ENCODE data around the gene GABARAPL1. TPM values are rescaled to one million over a fixed set of nuclear protein-coding genes. Genes with fewer than 3 reads are reported as not detected.

Gene GABARAPL1
- polyA plus RNA-seq, 2 of the 4 experiments (the other 2 are of a cell fraction) = 35.9 to 46.2 TPM

DNA sequence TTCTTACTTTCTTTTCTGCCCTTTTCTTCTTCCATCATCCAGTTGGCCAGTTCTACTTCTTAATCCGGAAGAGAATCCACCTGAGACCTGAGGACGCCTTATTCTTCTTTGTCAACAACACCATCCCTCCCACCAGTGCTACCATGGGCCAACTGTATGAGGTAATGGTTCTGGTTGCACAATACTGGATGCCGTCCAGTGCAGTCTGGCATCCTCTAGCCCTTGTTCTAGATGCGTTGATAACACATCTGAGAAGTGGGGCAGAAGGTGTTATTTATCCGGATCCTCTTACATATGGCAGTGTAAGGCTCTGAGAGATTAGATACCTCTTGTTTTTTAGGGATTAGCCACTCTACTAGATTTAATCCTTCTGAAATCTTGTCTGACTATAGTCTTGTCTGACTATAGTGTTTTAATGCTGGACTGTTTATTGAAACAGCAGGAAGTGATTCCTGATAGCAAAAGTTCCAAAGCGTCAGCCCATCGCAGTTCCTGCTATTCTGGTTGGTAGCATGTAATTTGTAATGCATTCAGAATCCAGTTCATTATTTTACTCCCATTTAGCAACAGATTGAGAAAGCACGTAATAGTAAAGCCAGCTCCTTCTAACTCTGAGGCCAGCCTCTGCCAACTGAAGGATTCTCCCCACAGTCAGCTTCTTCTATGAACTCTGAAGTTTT is 7.9 kb downstream of the GABARAPL1 start:
- Histone ChIP-seq H3K4me3 (no peak overlapping the region), H3K27ac (no peak overlapping the region), H3K4me1 (peaks cover 1% of the 10 kb centered on the region; the same call in 2 of the 3 replicates), H3K4me2 (no peak overlapping the region), H3K9me3 (no peaks in the 10 kb centered on the region)
- CTCF ChIA-PET = interaction anchor here (1.0 kb wide), 1 partner anchor 529 kb away, joined by 3 read pairs; no protein-coding TSS in a partner anchor
- FAIRE-seq = no peak
- TF ChIP-seq ESRRA (IDR thresholded peaks at IDR 0.05; ENCODE audit: borderline replicate concordance, low read length) (no peak), RAD21 (conservative IDR thresholded peaks at IDR 0.05 in 1 of 2, IDR thresholded peaks at IDR 0.05 in 1 of 2) (no peak), NFE2L2 (conservative IDR thresholded peaks at IDR 0.05; ENCODE audit: low read length) (no peak), HDAC2 (IDR thresholded peaks at IDR 0.05) (no peak), FOSL2 (IDR thresholded peaks at IDR 0.05) (no peak), FOSL2 (CRISPR knock-in tag; IDR thresholded peaks at IDR 0.05) (no peak), RARB (CRISPR knock-in tag; IDR thresholded peaks at IDR 0.05) (no peak), RNF2 (IDR thresholded peaks at IDR 0.05; ENCODE audit: borderline replicate concordance, low read depth) (no peak), CEBPB (IDR thresholded peaks at IDR 0.05) (peak; percentile 47 to 48; a peak in 2 of 4 replicates)
- TF ChIP-seq, protein P1, sequence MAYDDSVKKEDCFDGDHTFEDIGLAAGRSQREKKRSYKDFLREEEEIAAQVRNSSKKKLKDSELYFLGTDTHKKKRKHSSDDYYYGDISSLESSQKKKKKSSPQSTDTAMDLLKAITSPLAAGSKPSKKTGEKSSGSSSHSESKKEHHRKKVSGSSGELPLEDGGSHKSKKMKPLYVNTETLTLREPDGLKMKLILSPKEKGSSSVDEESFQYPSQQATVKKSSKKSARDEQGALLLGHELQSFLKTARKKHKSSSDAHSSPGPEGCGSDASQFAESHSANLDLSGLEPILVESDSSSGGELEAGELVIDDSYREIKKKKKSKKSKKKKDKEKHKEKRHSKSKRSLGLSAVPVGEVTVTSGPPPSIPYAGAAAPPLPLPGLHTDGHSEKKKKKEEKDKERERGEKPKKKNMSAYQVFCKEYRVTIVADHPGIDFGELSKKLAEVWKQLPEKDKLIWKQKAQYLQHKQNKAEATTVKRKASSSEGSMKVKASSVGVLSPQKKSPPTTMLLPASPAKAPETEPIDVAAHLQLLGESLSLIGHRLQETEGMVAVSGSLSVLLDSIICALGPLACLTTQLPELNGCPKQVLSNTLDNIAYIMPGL (CRISPR knock-in tag; IDR thresholded peaks at IDR 0.05; ENCODE audit: borderline replicate concordance) = no peak
- peak in 1 of 2 experiments; percentile 45; a peak in 3 of 6 replicates for ATAC-seq
- WGBS (ENCODE audit: missing lambda C conversion rate) = 81% methylated on average over 8 of the region's 8 CpGs
- no peak for DNase-seq (ENCODE audit: low read depth in 1 of 2, low spot score in 1 of 2)
- POLR2A ChIA-PET = no interaction called here

DNA sequence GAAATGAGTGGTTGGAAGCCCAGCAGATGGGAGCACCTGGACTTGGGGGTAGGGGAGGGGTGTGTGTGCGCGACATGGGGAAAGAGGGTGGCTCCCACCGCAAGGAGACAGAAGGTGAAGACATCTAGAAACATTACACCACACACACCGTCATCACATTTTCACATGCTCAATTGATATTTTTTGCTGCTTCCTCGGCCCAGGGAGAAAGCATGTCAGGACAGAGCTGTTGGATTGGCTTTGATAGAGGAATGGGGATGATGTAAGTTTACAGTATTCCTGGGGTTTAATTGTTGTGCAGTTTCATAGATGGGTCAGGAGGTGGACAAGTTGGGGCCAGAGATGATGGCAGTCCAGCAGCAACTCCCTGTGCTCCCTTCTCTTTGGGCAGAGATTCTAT is 9.2 kb downstream of the GABARAPL1 start:
- no peak for TF ChIP-seq CEBPB (IDR thresholded peaks at IDR 0.05)
- no peak for TF ChIP-seq KDM1A (IDR thresholded peaks at IDR 0.05; ENCODE audit: low read depth)
- no peak for TF ChIP-seq RCOR1 (IDR thresholded peaks at IDR 0.05; ENCODE audit: low read depth, low read length)
- TF ChIP-seq, protein P2, sequence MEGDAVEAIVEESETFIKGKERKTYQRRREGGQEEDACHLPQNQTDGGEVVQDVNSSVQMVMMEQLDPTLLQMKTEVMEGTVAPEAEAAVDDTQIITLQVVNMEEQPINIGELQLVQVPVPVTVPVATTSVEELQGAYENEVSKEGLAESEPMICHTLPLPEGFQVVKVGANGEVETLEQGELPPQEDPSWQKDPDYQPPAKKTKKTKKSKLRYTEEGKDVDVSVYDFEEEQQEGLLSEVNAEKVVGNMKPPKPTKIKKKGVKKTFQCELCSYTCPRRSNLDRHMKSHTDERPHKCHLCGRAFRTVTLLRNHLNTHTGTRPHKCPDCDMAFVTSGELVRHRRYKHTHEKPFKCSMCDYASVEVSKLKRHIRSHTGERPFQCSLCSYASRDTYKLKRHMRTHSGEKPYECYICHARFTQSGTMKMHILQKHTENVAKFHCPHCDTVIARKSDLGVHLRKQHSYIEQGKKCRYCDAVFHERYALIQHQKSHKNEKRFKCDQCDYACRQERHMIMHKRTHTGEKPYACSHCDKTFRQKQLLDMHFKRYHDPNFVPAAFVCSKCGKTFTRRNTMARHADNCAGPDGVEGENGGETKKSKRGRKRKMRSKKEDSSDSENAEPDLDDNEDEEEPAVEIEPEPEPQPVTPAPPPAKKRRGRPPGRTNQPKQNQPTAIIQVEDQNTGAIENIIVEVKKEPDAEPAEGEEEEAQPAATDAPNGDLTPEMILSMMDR (IDR thresholded peaks at IDR 0.05) = no peak
- no peak for TF ChIP-seq TFCP2L1 (CRISPR knock-in tag; IDR thresholded peaks at IDR 0.05)
- no peak for TF ChIP-seq POLR2AphosphoS2 (conservative IDR thresholded peaks at IDR 0.05; ENCODE audit: low read length)
- TF ChIP-seq, protein P3, sequence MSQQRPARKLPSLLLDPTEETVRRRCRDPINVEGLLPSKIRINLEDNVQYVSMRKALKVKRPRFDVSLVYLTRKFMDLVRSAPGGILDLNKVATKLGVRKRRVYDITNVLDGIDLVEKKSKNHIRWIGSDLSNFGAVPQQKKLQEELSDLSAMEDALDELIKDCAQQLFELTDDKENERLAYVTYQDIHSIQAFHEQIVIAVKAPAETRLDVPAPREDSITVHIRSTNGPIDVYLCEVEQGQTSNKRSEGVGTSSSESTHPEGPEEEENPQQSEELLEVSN (IDR thresholded peaks at IDR 0.05; ENCODE audit: borderline replicate concordance, low read depth) = no peak
- no peak for TF ChIP-seq CHD4 (IDR thresholded peaks at IDR 0.05; ENCODE audit: borderline replicate concordance)
- no peak for TF ChIP-seq PHF8 (IDR thresholded peaks at IDR 0.05; ENCODE audit: borderline replicate concordance, low read depth)
- no peak for TF ChIP-seq CBX8 (IDR thresholded peaks at IDR 0.05)
- TF ChIP-seq SREBF2 (IDR thresholded peaks at IDR 0.05) = no peak
- TF ChIP-seq, protein P4, sequence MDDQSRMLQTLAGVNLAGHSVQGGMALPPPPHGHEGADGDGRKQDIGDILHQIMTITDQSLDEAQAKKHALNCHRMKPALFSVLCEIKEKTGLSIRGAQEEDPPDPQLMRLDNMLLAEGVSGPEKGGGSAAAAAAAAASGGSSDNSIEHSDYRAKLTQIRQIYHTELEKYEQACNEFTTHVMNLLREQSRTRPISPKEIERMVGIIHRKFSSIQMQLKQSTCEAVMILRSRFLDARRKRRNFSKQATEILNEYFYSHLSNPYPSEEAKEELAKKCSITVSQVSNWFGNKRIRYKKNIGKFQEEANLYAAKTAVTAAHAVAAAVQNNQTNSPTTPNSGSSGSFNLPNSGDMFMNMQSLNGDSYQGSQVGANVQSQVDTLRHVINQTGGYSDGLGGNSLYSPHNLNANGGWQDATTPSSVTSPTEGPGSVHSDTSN (IDR thresholded peaks at IDR 0.05) = no peak
- TF ChIP-seq, protein P5, sequence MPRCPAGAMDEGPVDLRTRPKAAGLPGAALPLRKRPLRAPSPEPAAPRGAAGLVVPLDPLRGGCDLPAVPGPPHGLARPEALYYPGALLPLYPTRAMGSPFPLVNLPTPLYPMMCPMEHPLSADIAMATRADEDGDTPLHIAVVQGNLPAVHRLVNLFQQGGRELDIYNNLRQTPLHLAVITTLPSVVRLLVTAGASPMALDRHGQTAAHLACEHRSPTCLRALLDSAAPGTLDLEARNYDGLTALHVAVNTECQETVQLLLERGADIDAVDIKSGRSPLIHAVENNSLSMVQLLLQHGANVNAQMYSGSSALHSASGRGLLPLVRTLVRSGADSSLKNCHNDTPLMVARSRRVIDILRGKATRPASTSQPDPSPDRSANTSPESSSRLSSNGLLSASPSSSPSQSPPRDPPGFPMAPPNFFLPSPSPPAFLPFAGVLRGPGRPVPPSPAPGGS (IDR thresholded peaks at IDR 0.05) = no peak
- H3K9me3 ChIP-seq = no peaks in the 10 kb centered on the region
- no peak overlapping the region for H3K4me3 ChIP-seq
- ChIA-PET CTCF (interaction anchor here (0.6 kb wide), 1 partner anchor 21 kb away, joined by 3 read pairs; no protein-coding TSS in a partner anchor), POLR2A (no interaction called here)
- WGBS (ENCODE audit: missing lambda C conversion rate) = 87% methylated on average over 5 of the region's 5 CpGs
- FAIRE-seq (no peak), DNase-seq (ENCODE audit: low read depth in 1 of 2, low spot score in 1 of 2) (no peak), ATAC-seq (no peak)
- no peak overlapping the region for H3K27ac ChIP-seq
- no peak overlapping the region for H3K4me2 ChIP-seq
- no peaks in the 10 kb centered on the region for H3K4me1 ChIP-seq
